Stimulated activated CD4-positive, alpha-beta T cell treated with anti-CD3 and anti-CD28 coated beads, Interleukin-2, amount 100 ng/mL, for 48 hours (primary cell): ENCODE measurements around the gene TBC1D20.
"Not testable (repeated sequence)": the region's sequence is repeated elsewhere in the genome, so short reads cannot be mapped to it uniquely, and the experiment has no call there.

Experiments
- DNase-seq, 2 donors: peaks; one replicate each; pipeline ENCODE4 v3.0.0-alpha.2; 2020

TBC1D20 gene

GRCh38 chr20:400128-400453, 62.2 kb downstream of the TBC1D20 start:
- no peak for DNase-seq

DNA sequence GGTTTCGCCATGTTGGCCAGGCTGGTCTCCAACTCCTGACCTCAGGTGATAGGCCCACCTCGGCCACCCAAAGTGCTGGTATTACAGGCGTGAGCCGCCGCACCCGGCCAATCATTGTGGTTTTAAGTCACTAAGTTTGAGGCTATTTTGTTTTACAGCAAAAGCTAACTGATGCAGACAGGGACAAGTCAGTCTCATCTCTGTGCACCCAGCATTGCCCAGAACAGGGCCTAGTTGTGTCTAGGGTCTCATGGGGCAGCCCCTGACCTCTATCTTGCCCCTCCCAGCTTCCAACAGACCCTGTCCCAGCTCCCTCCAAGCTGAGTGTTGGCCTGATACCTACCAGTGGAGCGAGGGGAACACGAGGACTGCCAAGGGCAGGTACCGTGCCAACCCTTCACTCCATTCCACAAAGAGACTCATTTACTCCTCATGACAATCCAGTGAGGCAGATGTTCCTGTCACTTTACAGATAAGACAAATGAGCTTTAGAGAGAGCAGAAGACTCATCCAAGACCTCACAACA, 63.1 kb downstream of the TBC1D20 start:
- no peak for DNase-seq

GRCh38 chr20:397432-398237, 64.7 kb downstream of the TBC1D20 start:
- no peak for DNase-seq

DNA sequence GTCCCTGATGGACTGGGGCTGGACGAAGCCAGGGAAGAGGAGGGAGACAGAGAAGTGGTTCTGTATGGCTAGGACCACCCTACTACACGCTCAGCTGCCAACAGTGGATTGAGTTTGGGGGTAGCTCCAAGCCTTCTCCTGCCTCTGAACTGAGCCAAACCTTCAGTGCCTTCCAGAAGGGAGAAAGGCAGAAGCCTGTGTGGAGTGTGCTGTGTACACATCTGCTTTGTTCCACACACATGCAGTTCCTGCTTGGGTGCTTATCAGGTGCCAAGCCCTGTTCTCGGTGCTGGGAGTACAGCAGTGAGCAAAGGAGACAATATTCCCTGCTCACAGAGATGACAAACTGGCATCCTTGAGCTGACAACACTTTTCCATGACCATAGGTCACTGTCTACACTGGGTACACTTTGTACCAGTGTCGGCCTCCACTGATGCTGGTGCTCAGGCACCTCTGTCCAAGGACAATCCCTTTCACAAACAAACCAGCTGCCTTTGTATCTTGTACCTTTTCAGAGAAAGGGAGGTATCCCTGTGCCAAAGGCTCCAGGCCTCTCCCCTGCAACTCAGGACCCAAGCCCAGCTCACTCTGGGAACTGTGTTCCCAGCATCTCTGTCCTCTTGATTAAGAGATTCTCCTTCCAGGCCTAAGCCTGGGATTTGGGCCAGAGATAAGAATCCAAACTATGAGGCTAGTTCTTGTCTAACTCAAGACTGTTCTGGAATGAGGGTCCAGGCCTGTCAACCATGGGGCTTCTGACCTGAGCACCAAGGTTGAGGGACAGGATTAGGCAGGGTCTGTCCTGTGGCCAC, 65.5 kb downstream of the TBC1D20 start:
- no peak for DNase-seq

DNA sequence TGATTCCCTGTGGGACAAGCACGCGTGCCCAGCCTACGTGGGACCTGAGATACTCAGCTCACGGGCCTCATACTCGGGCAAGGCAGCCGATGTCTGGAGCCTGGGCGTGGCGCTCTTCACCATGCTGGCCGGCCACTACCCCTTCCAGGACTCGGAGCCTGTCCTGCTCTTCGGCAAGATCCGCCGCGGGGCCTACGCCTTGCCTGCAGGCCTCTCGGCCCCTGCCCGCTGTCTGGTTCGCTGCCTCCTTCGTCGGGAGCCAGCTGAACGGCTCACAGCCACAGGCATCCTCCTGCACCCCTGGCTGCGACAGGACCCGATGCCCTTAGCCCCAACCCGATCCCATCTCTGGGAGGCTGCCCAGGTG, 66.1 kb downstream of the TBC1D20 start:
- DNase-seq = no peak

DNA sequence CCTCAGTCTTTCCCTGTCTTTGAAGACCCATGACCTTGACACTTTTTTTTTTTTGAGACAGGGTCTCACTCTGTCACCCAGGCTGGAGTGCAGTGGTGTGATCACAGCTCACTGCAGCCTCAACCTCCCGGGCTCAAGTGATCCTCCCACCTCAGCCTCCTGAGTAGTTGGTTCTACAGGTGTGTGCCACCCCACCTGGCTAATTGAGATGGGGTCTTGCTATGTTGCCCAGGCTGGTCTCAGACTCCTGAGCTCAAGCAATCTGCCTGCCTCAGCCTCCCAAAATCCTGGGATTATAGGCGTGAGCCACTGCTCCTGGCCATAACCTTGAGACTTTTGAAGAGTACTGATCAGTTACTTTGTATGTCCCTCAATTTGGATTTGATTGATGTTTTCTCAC, 69.0 kb downstream of the TBC1D20 start:
- not testable (repeated sequence) for DNase-seq

DNA sequence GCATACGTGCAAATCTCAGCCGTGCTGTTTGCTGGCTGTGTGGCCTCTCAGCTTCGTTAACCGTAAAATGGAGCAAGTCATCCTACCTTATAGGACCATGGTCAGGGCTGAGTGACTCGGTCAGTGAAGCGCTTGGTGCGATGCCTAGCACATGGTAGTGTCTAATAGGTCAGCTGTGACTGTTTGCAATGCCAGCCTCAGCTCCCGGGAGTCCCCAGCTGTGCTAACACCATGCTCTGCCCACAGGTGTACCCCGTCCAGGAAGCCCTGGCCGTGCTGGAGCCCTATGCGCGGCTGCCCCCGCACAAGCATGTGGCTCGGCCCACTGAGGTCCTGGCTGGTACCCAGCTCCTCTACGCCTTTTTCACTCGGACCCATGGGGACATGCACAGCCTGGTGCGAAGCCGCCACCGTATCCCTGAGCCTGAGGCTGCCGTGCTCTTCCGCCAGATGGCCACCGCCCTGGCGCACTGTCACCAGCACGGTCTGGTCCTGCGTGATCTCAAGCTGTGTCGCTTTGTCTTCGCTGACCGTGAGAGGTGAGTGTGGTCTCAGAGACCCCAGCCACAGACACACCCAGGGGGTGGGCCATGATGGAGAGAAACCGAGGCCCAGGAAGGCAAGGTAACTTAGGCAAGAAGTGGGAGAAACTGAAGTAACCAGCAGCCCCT, 71.2 kb downstream of the TBC1D20 start:
- no peak for DNase-seq

DNA sequence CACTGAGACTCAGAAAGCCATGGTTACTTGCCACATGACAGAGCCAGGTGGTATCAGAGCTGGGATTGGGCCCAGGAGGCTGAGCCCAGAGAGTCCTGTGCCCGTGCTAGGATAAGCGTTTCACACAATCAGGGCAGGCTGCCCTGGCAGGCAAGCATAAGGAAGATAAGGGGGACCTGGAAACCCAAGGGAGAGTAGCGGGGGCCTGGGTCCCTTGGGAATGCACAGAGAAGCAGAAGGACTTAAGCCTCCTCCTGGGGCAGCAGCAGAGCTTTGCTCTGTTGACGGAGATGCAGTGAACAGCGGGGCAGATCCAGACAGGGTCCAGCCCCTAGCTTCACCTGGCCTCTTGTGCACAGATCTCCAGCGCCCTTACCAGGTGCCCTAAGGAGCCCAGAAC, 73.1 kb downstream of the TBC1D20 start:
- no peak for DNase-seq

- DNase-seq = no peak
Measured at GRCh38 chr20:388034-388994, 74.0 kb downstream of the TBC1D20 start.

GRCh38 chr20:387520-387919, 74.8 kb downstream of the TBC1D20 start:
- no peak for DNase-seq

DNA sequence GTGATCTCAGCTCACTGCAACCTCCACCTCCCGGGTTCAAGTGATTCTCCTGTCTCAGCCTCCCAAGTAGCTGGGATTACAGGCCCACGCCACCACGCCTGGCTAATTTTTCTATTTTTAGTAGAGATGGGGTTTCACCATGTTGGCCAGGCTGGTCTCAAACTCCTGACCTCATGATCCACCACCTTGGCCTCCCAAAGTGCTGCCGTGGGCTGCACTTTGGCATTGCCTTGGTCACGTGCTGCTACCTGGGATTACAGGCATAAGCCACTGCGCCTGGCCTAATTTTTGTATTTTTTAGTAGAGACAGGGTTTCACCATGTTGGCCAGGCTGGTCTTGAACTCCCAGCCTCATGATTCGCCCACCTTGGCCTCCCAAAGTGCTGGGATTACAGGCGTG, 75.7 kb downstream of the TBC1D20 start:
- DNase-seq = not testable (repeated sequence)
